ENCODE data around the gene NPY5R. TPM values are rescaled to one million over a fixed set of nuclear protein-coding genes. Genes with fewer than 3 reads are reported as not detected.

NPY5R gene
- total and polyA plus RNA-seq, 7 donors = under 0.01 to 0.46 (median 0.13) TPM; not detected in 4

- Histone ChIP-seq H3K36me3 (no peaks in the 10 kb centered on the region), H3K27ac (no peak overlapping the region), H3K4me3 (no peak overlapping the region), H3K9me3 (no peaks in the 10 kb centered on the region), H3K27me3 (no peaks in the 10 kb centered on the region), H3K4me1 (no peaks in the 10 kb centered on the region)
- no peak for DNase-seq
- TF ChIP-seq POLR2A (IDR thresholded peaks at IDR 0.05) = no peak
- no peak for TF ChIP-seq POLR2AphosphoS5 (IDR thresholded peaks at IDR 0.05)
- TF ChIP-seq CTCF (IDR thresholded peaks at IDR 0.05) = no peak
- TF ChIP-seq EP300 (IDR thresholded peaks at IDR 0.05) = no peak
- 90% methylated on average over 1 of the region's 1 CpG for WGBS, 2 donors
- intact Hi-C loops (cut with DNase I) = no loop called here
Observed at GRCh38 chr4:163356104-163356503, 12.4 kb downstream of the NPY5R start.

- intact Hi-C loops (cut with DNase I) = no loop called here
- Histone ChIP-seq H3K4me1 (no peaks in the 10 kb centered on the region), H3K4me3 (no peak overlapping the region), H3K36me3 (no peaks in the 10 kb centered on the region), H3K27ac (no peak overlapping the region), H3K9me3 (no peaks in the 10 kb centered on the region), H3K27me3 (no peaks in the 10 kb centered on the region)
- no peak for TF ChIP-seq POLR2A (IDR thresholded peaks at IDR 0.05)
- no peak for TF ChIP-seq POLR2AphosphoS5 (IDR thresholded peaks at IDR 0.05)
- 5 to 20% methylated on average over 3 of the region's 3 CpGs for WGBS, 2 donors
- DNase-seq = no peak
Observed at GRCh38 chr4:163367651-163368050, 24.0 kb downstream of the NPY5R start.

GRCh38 chr4:163372029-163372428, 28.3 kb downstream of the NPY5R start:
- no peaks in the 10 kb centered on the region for H3K36me3 ChIP-seq
- H3K9me3 ChIP-seq = no peaks in the 10 kb centered on the region
- 95 to 96% methylated on average over 5 of the region's 5 CpGs for WGBS, 2 donors
- H3K27me3 ChIP-seq = no peaks in the 10 kb centered on the region
- intact Hi-C loops (cut with DNase I) = no loop called here
- H3K27ac ChIP-seq = no peak overlapping the region
- no peak overlapping the region for H3K4me3 ChIP-seq
- TF ChIP-seq POLR2AphosphoS5 (IDR thresholded peaks at IDR 0.05) (no peak), POLR2A (IDR thresholded peaks at IDR 0.05) (no peak), EP300 (IDR thresholded peaks at IDR 0.05) (no peak), CTCF (IDR thresholded peaks at IDR 0.05) (no peak)
- no peak for DNase-seq
- H3K4me1 ChIP-seq = no peaks in the 10 kb centered on the region

GRCh38 chr4:163378661-163379060, 35.0 kb downstream of the NPY5R start:
- TF ChIP-seq CTCF (IDR thresholded peaks at IDR 0.05) (no peak), POLR2AphosphoS5 (IDR thresholded peaks at IDR 0.05) (no peak), POLR2A (IDR thresholded peaks at IDR 0.05) (no peak), EP300 (IDR thresholded peaks at IDR 0.05) (no peak)
- H3K4me1 ChIP-seq = no peaks in the 10 kb centered on the region
- no peaks in the 10 kb centered on the region for H3K36me3 ChIP-seq
- no peaks in the 10 kb centered on the region for H3K9me3 ChIP-seq
- no peak overlapping the region for H3K4me3 ChIP-seq
- intact Hi-C loops (cut with DNase I) = no loop called here
- no peak overlapping the region for H3K27ac ChIP-seq
- H3K27me3 ChIP-seq = no peaks in the 10 kb centered on the region
- no peak for DNase-seq

GRCh38 chr4:163380703-163381102, 37.0 kb downstream of the NPY5R start:
- Histone ChIP-seq H3K4me3 (no peak overlapping the region), H3K27ac (no peak overlapping the region), H3K27me3 (no peaks in the 10 kb centered on the region), H3K9me3 (no peaks in the 10 kb centered on the region), H3K4me1 (no peaks in the 10 kb centered on the region), H3K36me3 (no peaks in the 10 kb centered on the region)
- 12 to 50% methylated on average over 5 of the region's 5 CpGs for WGBS, 2 donors
- no peak for TF ChIP-seq POLR2A (IDR thresholded peaks at IDR 0.05)
- no peak for TF ChIP-seq CTCF (IDR thresholded peaks at IDR 0.05)
- intact Hi-C loops (cut with DNase I) = no loop called here
- DNase-seq = no peak

All from sigmoid colon (tissue), 7 donors.